Measurements from ENCODE around the gene KRTAP16-1.
A peak's percentile ranks its signal among the peaks of the same experiment; 100 is the strongest.

Gene KRTAP16-1

GRCh38 chr17:41329279-41329948 lies 20.3 kb upstream of the KRTAP16-1 start:
- DNase-seq = no peak

- DNase-seq = no peak
Observed at GRCh38 chr17:41328207-41328606, 19.1 kb upstream of the KRTAP16-1 start.

- DNase-seq = no peak
Observed at GRCh38 chr17:41327411-41328120, 18.5 kb upstream of the KRTAP16-1 start.

GRCh38 chr17:41326173-41327145 lies 17.4 kb upstream of the KRTAP16-1 start:
- no peak for DNase-seq

GRCh38 chr17:41325611-41326010 lies 16.5 kb upstream of the KRTAP16-1 start:
- no peak for DNase-seq

GRCh38 chr17:41325126-41325525 lies 16.0 kb upstream of the KRTAP16-1 start:
- no peak for DNase-seq

GRCh38 chr17:41324180-41325075 lies 15.3 kb upstream of the KRTAP16-1 start:
- no peak for DNase-seq

- no peak for DNase-seq
Observed at GRCh38 chr17:41322903-41323895, 14.1 kb upstream of the KRTAP16-1 start.

- DNase-seq = peak in 1 of 2 donors; percentile 37
Observed at GRCh38 chr17:41322094-41322902, 13.2 kb upstream of the KRTAP16-1 start.

GRCh38 chr17:41318231-41318630 lies 9.1 kb upstream of the KRTAP16-1 start:
- DNase-seq = no peak

GRCh38 chr17:41315814-41316445 lies 6.8 kb upstream of the KRTAP16-1 start:
- no peak for DNase-seq

- DNase-seq = no peak
Observed at GRCh38 chr17:41315204-41315794, 6.2 kb upstream of the KRTAP16-1 start, which contains the start of gene KRTAP17-1. Gene KRTAP17-1 (minus strand): TSS chr17:41315710. CDS start chr17:41315650, 60 bp downstream.

GRCh38 chr17:41311111-41311510 lies 2.0 kb upstream of the KRTAP16-1 start:
- no peak for DNase-seq

- DNase-seq = peak in 1 of 2 donors; percentile 70
Observed at GRCh38 chr17:41308251-41308917, 725 bp downstream of the KRTAP16-1 start.

GRCh38 chr17:41307647-41308046 lies 1.5 kb downstream of the KRTAP16-1 start:
- no peak for DNase-seq

- no peak for DNase-seq
Observed at GRCh38 chr17:41304091-41304490, 5.0 kb downstream of the KRTAP16-1 start.

GRCh38 chr17:41302981-41303380 lies 6.1 kb downstream of the KRTAP16-1 start:
- DNase-seq = no peak

All from bone marrow (tissue), 2 donors.